DND-41 (cell line): Measurements from ENCODE around the gene FREY1.

Experiments used
- ATAC-seq: fragments of 200-7000 bp; cut with Tn5 transposase; 3 replicates; pipeline ENCODE4 v1.9.1; 2021; ENCODE audit warnings: low read depth; ENCODE audit not compliant: insufficient read depth
- DNase-seq: peaks from one replicate; pipeline ENCODE4 v3.0.0-alpha.2; 2020
- H2AFZ ChIP-seq: 2 replicates; pipeline ENCODE4 v1.6.0; 2012; ENCODE audit warnings: low read depth, low read length
- H3K27ac ChIP-seq: 2 replicates; pipeline ENCODE4 v1.5.1; 2012; ENCODE audit warnings: low read length, inconsistent platforms
- H3K27me3 ChIP-seq: fragments of 200-600 bp; sonication (generic); 2 replicates; pipeline ENCODE4 v1.6.0; 2012; ENCODE audit warnings: low read length, mild to moderate bottlenecking, inconsistent platforms; ENCODE audit not compliant: insufficient read depth, poor library complexity
- H3K36me3 ChIP-seq: 2 replicates; pipeline ENCODE4 v1.5.1; 2012; ENCODE audit warnings: low read length, inconsistent platforms; ENCODE audit not compliant: insufficient read depth
- H3K4me1 ChIP-seq: 2 replicates; pipeline ENCODE4 v1.5.1; 2012; ENCODE audit warnings: mild to moderate bottlenecking, low read length; ENCODE audit not compliant: insufficient read depth
- H3K4me2 ChIP-seq: 2 replicates; pipeline ENCODE4 v1.6.0; 2012; ENCODE audit warnings: mild to moderate bottlenecking, moderate library complexity, low read length, inconsistent platforms; ENCODE audit not compliant: insufficient read depth
- H3K4me3 ChIP-seq, 2 experiments: fragments of 200-600 bp in 1 of 2; shearing (Covaris generic) in 1 of 2; 2 replicates each; pipeline ENCODE4 v1.5.1; 2012 to 2016; ENCODE audit warnings: inconsistent platforms in 2 of 2, low read length in 2 of 2, mild to moderate bottlenecking in 2 of 2, low read depth in 1 of 2, moderate library complexity in 1 of 2
- H3K79me2 ChIP-seq: 2 replicates; pipeline ENCODE4 v1.6.0; 2012; ENCODE audit warnings: low read length, inconsistent platforms; ENCODE audit not compliant: insufficient read depth
- H3K9ac ChIP-seq: 2 replicates; pipeline ENCODE4 v1.6.0; 2012; ENCODE audit warnings: low read depth, mild to moderate bottlenecking, inconsistent platforms, low read length, moderate library complexity
- H3K9me3 ChIP-seq: 2 replicates; pipeline ENCODE4 v1.5.1; 2012; ENCODE audit warnings: low read length, moderate library complexity, mild to moderate bottlenecking, inconsistent platforms; ENCODE audit not compliant: insufficient read depth, severe bottlenecking
- H4K20me1 ChIP-seq: 2 replicates; pipeline ENCODE4 v1.6.0; 2012; ENCODE audit warnings: low read length; ENCODE audit not compliant: insufficient read depth
- EZH2 ChIP-seq: IDR thresholded peaks from 3 replicates; pipeline ENCODE4 v1.6.1; 2012; ENCODE audit warnings: borderline replicate concordance, low read depth, mild to moderate bottlenecking, moderate library complexity, low read length, inconsistent platforms; ENCODE audit not compliant: severe bottlenecking
- TF ChIP-seq, protein P1 (sequence below): IDR thresholded peaks from 2 replicates; pipeline ENCODE4 v1.5.1; 2012; ENCODE audit warnings: borderline replicate concordance, low read length, moderate library complexity, mild to moderate bottlenecking; ENCODE audit not compliant: poor library complexity, severe bottlenecking; ENCODE audit errors: extremely low read depth

FREY1 gene

DNA sequence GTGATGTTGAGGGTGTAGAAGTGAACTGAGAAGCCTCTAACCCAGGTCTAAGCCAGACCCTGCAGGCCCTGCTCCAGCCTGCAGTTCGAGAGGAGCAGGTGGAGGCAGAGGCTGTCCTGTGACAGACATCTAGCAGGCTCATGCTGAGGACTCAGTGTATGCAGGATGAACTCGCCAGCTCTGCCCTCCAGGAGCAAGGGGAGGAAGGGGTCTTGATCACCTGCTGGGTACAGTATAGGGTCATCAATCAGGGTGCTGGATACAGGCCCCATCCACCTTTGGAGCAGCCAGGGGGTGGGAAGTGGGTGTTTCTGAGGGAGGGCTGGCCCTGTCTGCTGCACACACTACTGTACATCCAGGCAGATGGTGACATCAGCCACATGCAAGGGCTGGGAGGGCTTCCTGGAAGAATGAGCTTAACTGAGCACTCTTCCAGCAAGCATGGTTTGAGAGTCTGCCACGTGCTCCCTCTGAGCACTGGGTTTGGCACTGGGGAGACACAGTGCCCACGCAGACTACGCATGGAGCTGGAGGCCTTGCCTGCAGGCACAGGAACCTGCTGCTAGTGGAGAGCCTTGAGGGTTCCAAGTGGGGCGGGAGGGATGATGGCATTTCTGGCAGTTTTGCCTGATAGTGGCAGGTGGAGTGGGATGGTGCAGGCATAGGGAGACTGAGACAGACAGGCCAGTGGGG, 12.4 kb downstream of the FREY1 start:
- Histone ChIP-seq H3K4me2 (no peak overlapping the region), H3K9me3 (no peaks in the 10 kb centered on the region), H3K27me3 (no peaks in the 10 kb centered on the region), H3K36me3 (no peaks in the 10 kb centered on the region), H3K79me2 (no peaks in the 10 kb centered on the region), H3K4me3 (no peak overlapping the region), H3K9ac (no peak overlapping the region), H3K27ac (no peak overlapping the region), H3K4me1 (no peaks in the 10 kb centered on the region), H4K20me1 (peaks cover 5% of the 10 kb centered on the region; the same call in 1 of the 2 replicates), H2AFZ (no peak overlapping the region)
- DNase-seq (no peak), ATAC-seq (0 out of 3 replicates have a peak, but pooled peaks have one; percentile 23)
- TF ChIP-seq, protein P1, sequence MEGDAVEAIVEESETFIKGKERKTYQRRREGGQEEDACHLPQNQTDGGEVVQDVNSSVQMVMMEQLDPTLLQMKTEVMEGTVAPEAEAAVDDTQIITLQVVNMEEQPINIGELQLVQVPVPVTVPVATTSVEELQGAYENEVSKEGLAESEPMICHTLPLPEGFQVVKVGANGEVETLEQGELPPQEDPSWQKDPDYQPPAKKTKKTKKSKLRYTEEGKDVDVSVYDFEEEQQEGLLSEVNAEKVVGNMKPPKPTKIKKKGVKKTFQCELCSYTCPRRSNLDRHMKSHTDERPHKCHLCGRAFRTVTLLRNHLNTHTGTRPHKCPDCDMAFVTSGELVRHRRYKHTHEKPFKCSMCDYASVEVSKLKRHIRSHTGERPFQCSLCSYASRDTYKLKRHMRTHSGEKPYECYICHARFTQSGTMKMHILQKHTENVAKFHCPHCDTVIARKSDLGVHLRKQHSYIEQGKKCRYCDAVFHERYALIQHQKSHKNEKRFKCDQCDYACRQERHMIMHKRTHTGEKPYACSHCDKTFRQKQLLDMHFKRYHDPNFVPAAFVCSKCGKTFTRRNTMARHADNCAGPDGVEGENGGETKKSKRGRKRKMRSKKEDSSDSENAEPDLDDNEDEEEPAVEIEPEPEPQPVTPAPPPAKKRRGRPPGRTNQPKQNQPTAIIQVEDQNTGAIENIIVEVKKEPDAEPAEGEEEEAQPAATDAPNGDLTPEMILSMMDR = no peak
- TF ChIP-seq EZH2 = no peak

DNA sequence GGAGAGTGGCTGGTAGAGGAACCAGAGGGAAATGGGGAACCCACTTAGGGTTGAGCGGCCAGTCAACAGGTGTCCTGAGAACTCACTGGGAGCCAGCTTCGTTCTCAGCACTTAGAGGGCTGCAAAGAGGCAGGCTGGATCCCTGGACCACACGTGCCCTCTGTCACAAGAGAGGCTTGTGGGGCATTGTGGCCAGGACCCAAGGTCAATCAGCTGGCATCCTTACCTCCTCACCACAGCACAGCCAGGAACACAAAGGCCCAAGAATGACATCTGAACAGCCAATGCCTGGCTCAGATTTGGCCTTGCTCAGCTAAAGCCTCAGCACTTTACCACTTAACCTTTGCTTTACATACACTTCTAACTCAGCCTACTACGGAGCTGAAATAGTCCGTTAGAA, 14.2 kb downstream of the FREY1 start:
- no peaks in the 10 kb centered on the region; the same call in 1 of the 2 replicates for H4K20me1 ChIP-seq
- H3K9ac ChIP-seq = no peak overlapping the region
- H3K27me3 ChIP-seq = no peaks in the 10 kb centered on the region
- H3K4me3 ChIP-seq = no peak overlapping the region
- no peaks in the 10 kb centered on the region for H3K36me3 ChIP-seq
- TF ChIP-seq, protein P1 = no peak
- TF ChIP-seq EZH2 = no peak
- ATAC-seq = no peak
- no peak overlapping the region for H3K4me2 ChIP-seq
- no peaks in the 10 kb centered on the region for H3K4me1 ChIP-seq
- no peaks in the 10 kb centered on the region for H3K9me3 ChIP-seq
- no peak overlapping the region for H3K27ac ChIP-seq
- H3K79me2 ChIP-seq = no peaks in the 10 kb centered on the region
- H2AFZ ChIP-seq = no peak overlapping the region
- DNase-seq = no peak

DNA sequence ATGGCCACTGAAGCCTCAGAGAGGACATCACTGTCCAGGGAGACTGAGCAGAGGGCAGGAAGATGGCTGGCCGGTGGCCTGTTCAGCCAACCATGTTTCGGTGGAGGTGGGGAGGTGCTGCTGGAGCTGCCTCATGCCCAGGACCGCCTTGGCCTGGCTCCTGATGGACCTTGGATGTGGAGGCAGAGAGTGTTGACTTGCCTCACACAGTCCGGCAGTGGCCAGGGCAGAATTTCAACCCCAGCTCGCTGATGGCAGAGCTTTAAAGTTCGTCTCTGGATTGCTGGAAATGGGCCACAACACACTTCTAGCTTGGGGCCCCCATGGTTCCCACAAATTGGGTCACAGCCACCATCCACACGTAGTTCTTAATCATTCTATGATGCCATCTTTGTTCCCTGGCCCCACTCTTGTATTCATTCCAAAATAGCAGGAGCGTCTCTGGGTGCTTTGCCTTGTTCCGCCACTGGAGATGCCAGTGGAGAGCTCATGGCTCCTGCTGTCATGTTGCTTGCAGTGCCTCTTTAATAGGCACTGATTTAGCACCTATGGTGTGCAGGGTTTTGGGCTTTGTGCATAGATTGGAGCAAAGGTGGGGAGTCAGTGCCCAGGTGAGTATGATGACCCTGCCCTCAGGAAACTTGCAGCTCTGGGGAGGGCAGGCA, 16.1 kb downstream of the FREY1 start:
- H3K27ac ChIP-seq = no peak overlapping the region
- DNase-seq = no peak
- no peaks in the 10 kb centered on the region; the same call in 1 of the 2 replicates for H4K20me1 ChIP-seq
- peaks cover 3% of the 10 kb centered on the region; the same call in 1 of the 2 replicates for H3K4me1 ChIP-seq
- no peaks in the 10 kb centered on the region for H3K9me3 ChIP-seq
- no peak for TF ChIP-seq EZH2
- TF ChIP-seq, protein P1 = no peak
- no peak overlapping the region for H3K9ac ChIP-seq
- no peak overlapping the region for H3K4me2 ChIP-seq
- H3K4me3 ChIP-seq = no peak overlapping the region
- H3K79me2 ChIP-seq = no peaks in the 10 kb centered on the region
- ATAC-seq = no peak; the same call in 2 of the 3 replicates
- H2AFZ ChIP-seq = no peak overlapping the region
- no peaks in the 10 kb centered on the region for H3K36me3 ChIP-seq
- no peaks in the 10 kb centered on the region for H3K27me3 ChIP-seq
